Skin epidermis (tissue), 12 donors: Measurements from ENCODE around the gene GPR35.
"Not testable (repeated sequence)": the region's sequence is repeated elsewhere in the genome, so short reads cannot be mapped to it uniquely, and the experiment has no call there.

Experiments used
- H3K27ac ChIP-seq, 21 experiments: fragments of 200-600 bp; sonication (generic) in 11 of 21; one replicate each; pipeline ENCODE4 v1.5.0; 2020; ENCODE audit warnings: mild to moderate bottlenecking in 3 of 21, inconsistent platforms in 2 of 21, moderate library complexity in 2 of 21
- H3K4me3 ChIP-seq, 7 experiments: fragments of 200-600 bp; sonication (generic) in 2 of 7; one replicate each; pipeline ENCODE4 v1.5.0; 2020; ENCODE audit warnings: inconsistent platforms in 2 of 7, mild to moderate bottlenecking in 2 of 7, moderate library complexity in 1 of 7

The GPR35 gene

DNA sequence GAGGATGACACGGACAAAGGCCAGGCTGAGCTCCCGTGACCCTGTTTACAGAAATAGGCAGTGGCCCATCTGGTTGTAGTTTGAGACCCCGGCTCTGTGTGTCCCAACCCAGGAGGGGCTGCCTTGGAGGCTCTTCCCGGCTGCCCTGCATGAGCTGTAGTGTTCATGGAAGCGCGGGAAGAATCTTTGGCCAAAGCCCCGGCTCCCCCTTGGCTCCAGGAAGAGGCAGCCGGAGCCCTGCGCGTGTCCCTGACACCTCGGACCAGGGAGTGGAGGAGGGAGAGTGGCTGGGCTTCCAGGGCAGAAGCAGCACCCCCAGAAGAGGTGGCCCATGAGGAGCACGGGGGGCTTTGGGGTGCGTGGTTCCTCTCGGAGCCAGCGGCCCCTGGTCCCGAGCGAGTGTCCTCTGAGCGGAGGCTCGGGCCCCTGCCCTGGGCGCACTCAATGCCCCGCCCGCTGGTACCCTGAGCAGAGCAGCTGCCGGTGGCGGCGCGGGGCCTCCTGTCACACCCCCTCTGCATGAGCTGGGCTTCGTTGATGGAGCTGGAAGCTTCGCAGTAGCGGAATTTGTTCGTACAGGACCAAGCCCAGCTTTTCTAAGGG, 21.7 kb downstream of the GPR35 start:
- Histone ChIP-seq H3K4me3 (no peak overlapping the region), H3K27ac (no peak overlapping the region)

DNA sequence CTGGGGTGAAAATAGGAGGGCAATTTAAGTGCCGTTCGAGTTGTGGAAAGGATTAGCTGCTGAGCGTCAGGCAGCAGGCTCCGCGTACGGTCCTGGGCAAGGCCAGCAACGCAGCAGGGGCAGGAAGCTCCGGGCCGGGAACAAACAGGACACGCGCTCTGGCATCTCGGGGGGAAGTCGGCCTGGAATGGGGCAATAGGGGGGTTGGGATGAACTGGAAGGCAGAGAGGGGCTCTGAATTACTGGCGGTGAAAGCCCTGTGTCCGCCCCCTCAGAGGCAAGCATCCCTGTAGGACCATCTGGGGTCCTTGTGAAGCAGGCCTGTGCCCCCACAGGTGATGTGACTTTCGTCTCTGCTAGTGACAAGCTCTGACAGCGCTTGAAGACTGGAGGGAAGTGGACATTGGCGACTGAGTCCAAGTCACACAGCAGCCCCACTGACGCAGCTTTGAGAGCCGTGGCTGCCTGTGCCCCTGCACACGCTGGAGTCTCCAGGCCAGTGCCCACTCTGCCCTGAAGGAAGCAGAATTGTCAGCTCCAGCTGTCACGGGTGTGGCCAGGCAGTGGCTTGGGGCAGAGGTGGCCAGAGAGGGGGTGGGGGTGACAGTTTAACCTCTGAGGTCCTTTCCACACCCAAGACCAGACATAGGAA, 22.3 kb downstream of the GPR35 start:
- Histone ChIP-seq H3K27ac (no peak overlapping the region), H3K4me3 (no peak overlapping the region)

GRCh38 chr2:240648155-240648649, 22.9 kb downstream of the GPR35 start:
- no peak overlapping the region for H3K27ac ChIP-seq
- H3K4me3 ChIP-seq = no peak overlapping the region

- Histone ChIP-seq H3K27ac (no peak overlapping the region), H3K4me3 (no peak overlapping the region)
Measured at GRCh38 chr2:240648650-240649275, 23.5 kb downstream of the GPR35 start.

DNA sequence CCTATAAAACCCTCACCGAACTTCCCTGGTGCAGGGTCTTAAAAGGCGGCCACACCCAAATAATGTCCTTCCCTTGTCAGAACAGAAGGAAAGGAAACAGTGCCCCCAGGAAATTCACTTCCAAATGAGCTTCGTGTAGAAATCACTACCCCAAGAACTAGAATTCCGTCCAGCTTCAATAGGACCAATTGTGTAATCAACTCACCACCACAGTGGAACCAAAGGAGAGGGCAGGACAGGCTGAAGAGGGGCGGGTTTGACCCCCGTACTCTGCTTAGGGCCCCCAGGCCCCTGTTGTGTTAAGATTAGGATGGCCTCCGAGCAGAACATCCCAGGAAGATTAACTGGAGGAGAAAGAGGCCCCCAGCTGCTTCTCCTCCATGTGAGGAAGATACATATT, 24.1 kb downstream of the GPR35 start:
- no peak overlapping the region for H3K27ac ChIP-seq
- no peak overlapping the region for H3K4me3 ChIP-seq

- no peak overlapping the region for H3K27ac ChIP-seq
Measured at GRCh38 chr2:240650254-240650965, 25.1 kb downstream of the GPR35 start.

DNA sequence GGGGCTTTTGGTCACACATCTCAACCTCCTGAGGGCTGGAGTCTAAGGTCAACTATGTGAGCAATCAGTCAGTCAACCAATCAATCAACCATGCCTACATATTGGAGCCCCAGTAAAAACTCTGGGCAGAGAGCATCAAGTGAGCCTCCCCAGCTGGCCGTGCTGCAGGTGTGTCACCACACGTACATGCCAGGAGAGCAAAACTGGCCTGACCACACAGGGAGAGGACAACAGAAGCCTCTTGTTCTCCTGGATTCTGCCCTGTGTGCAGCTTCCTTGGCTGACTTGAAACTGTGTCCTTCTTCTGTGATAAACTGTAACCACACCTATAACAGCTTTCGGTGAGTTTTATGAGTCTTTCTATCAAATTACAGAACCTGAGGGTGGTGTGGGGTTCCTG, 25.9 kb downstream of the GPR35 start:
- no peak overlapping the region for H3K27ac ChIP-seq
- no peak overlapping the region for H3K4me3 ChIP-seq

More at GRCh38 chr2:240650254-240650965, 25.1 kb downstream of the GPR35 start:
- H3K4me3 ChIP-seq = no peak overlapping the region

DNA sequence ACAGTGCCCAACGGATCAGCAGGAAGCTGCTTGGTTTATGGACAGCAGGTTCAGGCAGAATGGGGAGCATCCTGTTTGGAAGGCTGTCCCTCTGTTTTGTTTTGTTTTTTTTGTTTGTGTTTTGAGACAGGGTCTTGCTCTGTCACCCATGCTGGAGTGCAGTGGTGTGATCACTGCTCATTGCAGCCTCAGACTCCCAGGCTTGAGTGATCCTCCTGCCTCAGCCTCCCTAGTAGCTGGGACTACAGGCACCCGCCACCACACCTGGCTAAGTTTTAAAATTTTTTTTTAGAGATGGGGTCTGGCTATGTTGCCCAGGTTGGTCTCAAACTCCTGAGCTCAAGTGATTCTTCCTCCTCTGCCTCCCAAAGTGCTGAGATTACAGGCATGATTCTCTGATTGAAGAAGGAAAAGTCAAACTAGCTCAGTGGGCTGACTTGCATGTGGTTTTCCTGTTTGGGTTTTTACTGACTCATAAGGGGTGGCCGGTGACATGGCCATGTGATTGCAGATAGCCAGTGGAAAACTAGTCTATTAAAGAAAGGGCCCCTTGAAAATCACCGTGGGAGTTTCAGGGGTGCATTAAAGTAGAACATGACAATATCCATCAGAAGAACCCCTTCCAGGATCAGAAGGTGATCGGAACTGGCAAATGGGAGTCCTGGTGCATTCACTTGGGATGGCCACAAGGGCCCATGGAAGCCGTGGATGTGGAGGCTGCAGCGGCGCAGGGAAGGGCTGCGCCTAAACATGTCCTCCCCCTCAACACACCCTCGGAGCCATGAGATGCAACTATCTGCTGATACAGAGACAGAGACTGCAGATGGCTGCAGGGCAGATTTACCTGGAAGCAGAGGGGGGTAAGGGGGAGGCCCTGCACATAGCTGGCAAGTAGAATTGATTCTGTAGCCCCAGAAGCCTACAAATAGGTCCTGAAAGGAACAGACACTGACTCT, 30.9 kb downstream of the GPR35 start:
- Histone ChIP-seq H3K27ac (no peak overlapping the region), H3K4me3 (no peak overlapping the region)

- not testable (repeated sequence) for H3K27ac ChIP-seq, H3K4me3 ChIP-seq
Measured at GRCh38 chr2:240659883-240660282, 34.6 kb downstream of the GPR35 start.

DNA sequence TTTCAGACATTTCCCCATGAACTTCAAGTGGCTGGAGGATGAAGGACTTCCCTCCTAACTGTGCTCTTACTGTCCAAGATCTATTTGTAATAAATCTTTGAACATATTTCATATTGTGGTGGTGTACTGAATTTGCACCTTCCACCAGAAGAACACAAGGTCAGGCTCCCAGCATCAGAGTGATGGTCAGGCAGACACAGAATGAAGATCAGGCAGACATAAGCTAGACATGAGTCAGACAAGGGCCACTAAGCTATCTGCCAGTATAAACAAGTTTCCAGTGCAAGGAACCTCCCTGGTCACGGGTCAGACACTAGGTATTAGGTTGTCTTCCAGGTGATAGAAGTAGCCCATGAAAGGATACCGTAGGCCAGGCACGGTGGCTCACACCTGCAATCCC, 37.4 kb downstream of the GPR35 start:
- Histone ChIP-seq H3K4me3 (no peak overlapping the region), H3K27ac (no peak overlapping the region)

- no peak overlapping the region for H3K27ac ChIP-seq
- H3K4me3 ChIP-seq = no peak overlapping the region
Measured at GRCh38 chr2:240663546-240664190, 38.4 kb downstream of the GPR35 start.

- no peak overlapping the region for H3K4me3 ChIP-seq
- H3K27ac ChIP-seq = no peak overlapping the region
Measured at GRCh38 chr2:240664622-240665021, 39.3 kb downstream of the GPR35 start.

DNA sequence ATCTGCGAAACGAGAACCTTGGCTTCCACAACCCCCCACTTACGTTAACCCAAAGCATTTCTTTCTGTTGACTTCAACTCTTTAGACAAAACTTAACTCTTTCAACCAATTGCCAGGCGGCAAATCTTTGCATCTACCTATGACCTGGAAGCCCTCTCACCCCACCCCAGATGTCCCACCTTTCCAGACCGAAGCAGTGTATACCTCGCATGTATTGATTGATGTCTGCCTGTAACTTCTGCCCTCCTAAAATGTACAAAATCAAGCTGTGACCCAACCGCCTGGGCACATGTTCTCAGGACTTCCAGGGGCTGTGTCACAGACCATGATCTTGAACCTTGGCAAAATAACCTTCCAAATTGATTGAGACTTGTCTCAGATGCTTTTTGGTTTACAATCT, 45.1 kb downstream of the GPR35 start:
- no peak overlapping the region for H3K27ac ChIP-seq

DNA sequence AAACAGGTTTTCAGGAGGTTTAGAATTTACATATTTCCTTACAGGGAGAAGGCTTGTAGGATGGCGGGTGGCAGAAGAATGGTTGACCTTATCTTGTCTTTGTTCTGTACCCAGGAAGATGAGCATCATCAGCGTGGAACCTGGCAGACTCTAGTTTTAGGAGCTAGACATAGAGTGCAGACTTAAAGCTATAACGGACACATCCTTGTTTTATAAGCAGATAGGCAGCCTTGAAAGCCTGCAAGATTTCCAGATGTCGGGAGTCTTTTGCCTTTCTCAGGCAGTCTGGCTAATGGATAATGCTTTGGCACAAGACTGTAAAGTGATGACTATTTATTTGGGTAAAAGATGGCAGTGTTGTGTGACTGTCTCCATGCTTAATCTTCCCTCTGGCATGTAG, 45.7 kb downstream of the GPR35 start:
- no peak overlapping the region for H3K4me3 ChIP-seq
- H3K27ac ChIP-seq = no peak overlapping the region

More for the DNA sequence above, 45.1 kb downstream of the GPR35 start:
- H3K4me3 ChIP-seq = no peak overlapping the region

DNA sequence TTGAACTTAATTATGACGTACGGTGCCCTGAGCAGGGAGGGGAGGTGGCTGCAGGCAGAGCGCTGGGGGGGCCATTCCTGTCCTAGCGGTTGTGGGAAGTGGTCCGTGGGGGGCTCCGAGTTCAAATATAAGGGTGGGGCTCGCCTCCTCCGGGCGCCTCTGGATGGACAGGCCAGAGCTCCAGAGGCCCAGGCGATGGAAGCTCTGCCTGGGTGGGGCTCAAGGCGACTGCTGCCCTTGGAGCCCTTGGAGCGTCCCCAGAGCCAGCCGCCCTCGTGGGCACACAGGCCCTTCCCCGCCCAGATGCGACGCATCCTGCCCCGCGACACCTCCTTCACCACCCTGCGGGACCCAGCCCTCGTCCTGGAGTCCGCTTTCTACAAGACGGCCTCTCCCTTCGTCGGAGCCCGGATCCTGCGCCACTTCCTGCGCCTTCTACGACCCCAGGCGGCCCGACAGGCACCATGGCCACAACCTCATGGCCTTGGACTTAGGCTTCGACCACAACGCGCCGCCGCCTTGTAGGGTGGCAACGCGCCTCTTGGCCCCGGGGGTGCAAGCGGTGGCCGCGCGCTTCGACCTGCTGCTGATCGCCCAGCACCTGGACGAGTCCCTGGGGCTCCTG, 46.9 kb downstream of the GPR35 start:
- no peak overlapping the region for H3K4me3 ChIP-seq

GRCh38 chr2:240672701-240673190, 47.5 kb downstream of the GPR35 start:
- Histone ChIP-seq H3K27ac (no peak overlapping the region), H3K4me3 (no peak overlapping the region)

More for the DNA sequence above, 46.9 kb downstream of the GPR35 start:
- no peak overlapping the region for H3K27ac ChIP-seq

- not testable (repeated sequence) for H3K4me3 ChIP-seq
Measured at GRCh38 chr2:240674461-240675184, 49.3 kb downstream of the GPR35 start.

DNA sequence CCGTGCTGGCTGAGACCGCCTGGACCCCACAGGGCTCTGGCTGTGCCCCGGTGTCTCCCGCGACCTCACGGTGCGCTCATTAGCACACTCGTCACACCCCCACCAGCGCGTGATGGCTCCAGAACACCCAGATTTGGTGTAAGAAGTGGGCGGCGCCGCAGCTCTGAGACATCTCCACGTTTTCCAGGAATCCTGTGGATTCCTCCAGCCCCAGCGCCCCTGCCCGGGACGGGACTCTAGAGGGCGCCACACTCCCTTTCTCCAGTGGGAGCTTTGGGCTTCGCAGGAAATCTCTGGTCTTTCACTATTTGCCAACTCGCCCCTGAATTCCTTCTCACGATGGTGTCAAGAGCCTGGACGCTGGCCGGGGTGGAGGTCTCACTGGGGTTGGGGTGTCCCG, 50.1 kb downstream of the GPR35 start:
- H3K27ac ChIP-seq = not testable (repeated sequence)

More at GRCh38 chr2:240674461-240675184, 49.3 kb downstream of the GPR35 start:
- H3K27ac ChIP-seq = not testable (repeated sequence)

More for the DNA sequence above, 50.1 kb downstream of the GPR35 start:
- not testable (repeated sequence) for H3K4me3 ChIP-seq
